Activated gamma-delta T cell treated with Interleukin-2 at 50 U/mL for 16 hours (primary cell): ENCODE data around the gene FOXO6.
"Not testable (repeated sequence)": the region's sequence is repeated elsewhere in the genome, so short reads cannot be mapped to it uniquely, and the experiment has no call there.

Experiments
- DNase-seq: peaks from one replicate; pipeline ENCODE4 v3.0.0-alpha.2; 2020

The FOXO6 gene

DNA sequence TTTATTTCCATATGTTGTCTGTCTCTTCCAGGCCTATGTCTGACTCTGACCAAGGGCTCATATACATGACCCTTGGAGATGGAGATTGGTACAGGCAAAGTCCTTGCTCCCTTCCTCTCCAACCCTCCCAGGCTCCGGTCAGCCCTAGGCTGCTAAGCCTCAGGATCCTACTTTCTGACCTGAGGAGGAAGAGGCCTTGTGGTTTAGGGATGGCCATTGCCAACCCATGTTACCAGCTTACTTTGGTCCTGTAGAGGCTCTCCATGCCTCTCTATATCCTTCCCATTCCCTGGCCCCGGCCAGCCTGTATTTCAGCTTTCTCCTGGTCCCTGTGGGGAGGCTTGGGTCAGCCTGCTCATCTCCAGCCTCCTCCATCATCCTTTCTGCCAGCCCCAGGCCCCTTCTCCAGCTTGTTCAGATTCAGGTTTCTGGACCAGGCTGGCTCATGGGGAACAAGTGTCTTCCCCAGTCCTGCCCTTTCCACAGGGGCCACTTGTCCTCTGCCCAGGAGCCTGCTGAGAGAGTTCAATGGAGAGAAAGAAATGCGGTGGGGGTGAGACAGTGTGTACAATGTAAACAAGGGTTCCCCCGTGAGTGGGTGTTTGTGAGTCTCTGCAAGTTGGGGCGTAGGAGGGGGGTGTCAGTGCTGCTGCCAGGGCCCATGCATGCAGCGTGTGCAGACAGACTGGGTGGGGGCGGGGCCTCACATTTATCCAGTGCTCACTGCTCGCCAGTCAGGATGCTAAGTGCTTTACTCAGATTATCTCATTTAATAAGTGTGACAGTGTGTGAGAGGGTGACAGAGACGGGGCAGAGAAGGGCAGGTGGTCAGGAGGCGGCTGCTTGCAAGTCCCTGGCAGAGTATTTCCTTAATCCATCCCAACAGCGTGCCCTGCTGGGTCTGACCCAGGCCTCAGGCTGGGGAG, 31.3 kb upstream of the FOXO6 start:
- no peak for DNase-seq

DNA sequence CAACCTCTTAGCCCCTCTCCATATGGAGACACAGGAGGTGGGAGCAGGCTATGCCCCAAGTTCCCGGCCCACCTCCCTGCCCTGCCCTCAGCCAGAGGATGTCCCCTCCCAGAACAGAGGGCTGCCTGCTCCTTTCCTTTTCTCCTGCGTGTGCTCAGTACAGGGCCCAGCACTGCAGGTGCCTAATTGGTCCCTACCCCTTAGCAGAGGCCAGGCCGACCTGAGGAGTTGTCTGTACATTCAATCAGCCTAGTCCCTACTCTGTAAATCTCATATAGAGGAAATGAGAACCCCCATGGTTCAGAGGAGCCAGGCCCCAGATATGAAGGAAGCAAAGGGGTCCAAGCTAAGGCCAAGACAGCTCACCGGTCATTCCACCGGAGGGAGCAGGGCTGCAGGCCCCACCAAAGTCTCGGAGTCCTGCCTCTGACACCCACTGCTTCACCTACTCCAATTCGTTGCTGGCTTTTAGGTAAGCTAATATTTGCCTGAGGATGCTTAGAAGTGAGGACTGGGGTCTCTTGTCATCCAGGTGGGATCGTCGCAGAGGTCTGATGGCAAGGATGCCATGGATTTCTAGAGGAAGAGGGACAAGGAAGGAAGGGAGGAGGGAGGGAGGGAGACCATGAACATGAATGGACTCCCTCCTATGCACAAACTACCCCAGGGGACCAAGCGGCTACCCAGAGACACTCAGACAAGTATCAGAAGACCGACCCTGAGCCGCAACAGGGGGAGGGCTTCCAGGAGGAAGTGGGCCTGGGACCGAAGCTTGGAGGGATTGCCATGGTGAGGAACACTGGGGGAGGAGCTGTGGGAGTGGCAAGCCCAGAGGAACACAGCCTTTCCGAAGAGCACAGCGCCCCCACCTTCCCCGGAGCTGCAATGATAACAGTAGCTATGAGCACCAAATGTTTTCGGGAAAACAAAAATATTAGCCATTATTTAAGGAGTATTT, 30.4 kb upstream of the FOXO6 start:
- DNase-seq = no peak

DNA sequence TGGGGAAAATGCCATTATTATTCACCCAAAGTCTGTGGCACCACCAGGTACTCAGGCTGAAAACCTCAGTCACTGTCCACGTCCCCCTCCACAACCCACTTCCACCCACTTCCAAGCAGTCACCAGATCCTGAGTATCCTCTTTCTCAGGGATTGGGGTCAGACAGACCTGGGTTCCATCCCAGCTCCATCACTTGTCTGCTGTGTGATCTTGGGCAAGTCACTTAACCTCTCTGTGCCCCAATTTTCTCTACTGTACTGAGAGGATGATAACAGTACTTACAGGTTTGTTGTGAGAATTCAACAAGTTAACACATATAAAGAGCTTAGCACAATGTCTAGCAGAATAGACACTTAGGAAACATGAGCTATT, 29.7 kb upstream of the FOXO6 start:
- DNase-seq = no peak

DNA sequence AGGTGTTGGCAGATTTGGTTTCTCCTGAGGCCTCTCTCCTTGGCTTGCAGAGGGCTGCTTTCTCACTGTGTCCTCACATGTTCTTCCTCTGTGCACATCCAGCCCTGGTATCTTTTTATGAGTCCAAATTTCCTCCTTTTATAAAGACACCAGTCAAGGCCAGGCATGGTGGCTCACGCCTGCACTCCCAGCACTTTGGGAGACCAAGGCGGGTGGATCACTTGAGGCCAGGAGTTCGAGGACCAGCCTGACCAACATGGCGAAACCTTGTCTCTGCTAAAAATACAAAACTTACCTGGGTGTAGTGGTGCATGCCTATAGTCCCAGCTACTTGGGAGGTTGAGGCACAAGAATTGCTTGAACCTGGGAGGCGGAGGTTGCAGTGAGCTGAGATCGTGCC, 29.1 kb upstream of the FOXO6 start:
- DNase-seq = not testable (repeated sequence)

DNA sequence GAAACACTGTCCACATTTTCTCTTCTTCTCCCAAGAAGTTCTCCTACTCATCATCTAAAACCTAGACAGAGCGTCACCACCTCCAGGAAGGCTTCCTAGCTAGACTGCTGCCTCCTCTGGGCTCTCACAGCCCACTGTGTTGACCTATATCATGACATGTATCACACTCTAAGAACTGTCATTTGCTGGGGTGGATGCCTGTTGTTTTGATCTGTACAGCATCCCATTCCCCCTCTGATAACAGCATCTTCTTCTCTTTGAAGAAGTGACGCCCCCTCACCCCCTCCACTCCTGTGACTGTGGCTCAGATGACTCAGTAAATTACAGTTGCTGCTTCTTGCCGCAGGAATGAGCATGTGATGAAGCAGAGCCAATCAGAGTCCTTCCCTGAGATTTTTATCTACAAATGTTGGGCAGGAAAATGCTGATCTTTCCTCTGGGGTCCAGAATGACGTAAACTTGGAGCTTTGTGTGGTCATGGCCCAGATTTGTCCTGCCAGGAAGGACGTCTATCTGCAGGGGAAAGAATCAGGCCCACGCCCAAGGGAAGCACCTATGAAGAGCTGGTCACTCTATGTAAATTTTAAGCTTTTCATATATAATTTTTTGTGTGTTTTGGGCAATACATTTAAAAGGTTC, 28.0 kb upstream of the FOXO6 start:
- DNase-seq = no peak

DNA sequence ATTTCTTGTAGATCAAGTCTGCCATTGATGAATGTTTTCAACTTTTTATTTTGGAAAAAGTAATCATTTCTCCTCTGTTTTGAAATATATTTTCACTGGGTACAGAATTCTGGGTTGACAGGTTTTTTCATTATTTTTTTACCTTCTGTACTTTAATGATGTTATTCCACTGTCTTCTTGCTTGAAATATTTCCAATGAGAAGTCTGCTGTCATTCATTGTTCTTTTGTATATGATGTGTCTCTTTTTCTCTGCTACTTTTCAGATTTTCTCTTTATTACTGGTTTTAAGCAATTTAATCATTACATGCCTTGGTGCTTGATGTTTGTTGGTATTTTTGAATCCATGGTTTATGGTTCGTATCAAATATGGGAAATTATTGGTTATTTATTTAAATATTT, 22.4 kb upstream of the FOXO6 start:
- DNase-seq = no peak

DNA sequence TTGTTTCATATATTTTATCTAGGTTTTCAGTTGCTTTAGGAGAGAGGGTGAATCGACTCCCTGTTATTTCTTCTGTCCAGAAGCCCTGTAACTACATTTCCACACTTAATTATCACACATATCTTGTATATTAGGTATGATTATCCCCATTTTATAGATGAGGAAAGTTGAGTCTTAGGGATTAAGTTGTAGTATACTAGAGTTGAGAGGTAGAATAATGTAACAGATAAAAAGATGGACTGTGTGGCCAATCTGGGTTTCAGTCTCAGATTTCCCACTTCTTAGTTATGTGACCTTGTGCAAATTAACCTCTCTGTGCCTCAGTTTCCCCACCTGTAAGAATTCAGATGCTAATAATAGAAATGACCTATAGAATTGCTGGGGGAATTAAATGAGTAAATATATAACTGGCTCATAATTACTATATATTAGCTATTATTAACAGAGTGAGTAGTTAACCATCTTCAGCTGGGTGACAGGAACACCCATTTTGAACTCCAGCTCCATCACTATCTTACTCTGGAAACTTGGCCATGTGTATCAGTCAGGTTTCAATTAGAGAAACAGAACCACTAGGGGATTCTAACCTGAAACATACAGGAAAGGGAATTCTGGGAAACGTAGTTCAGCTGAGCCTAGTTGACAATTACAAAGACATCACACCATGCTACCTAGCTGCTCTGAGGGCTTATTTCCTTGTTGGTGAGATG, 20.4 kb upstream of the FOXO6 start:
- DNase-seq = no peak

DNA sequence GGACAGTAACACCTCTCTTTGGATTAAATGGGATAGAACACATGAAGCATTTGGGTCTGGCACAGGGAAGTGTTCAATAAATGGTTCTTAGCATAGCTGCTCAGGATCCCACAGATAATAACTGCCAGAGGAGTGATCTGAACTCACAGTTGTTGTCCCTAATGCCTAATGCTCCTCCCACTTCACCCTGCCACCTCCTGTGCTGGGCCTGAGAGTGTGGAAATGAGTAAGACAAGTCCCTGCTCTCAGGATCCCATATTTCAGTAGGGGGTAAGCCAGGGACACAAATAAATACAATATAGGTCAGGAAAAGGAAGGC, 19.9 kb upstream of the FOXO6 start:
- no peak for DNase-seq

DNA sequence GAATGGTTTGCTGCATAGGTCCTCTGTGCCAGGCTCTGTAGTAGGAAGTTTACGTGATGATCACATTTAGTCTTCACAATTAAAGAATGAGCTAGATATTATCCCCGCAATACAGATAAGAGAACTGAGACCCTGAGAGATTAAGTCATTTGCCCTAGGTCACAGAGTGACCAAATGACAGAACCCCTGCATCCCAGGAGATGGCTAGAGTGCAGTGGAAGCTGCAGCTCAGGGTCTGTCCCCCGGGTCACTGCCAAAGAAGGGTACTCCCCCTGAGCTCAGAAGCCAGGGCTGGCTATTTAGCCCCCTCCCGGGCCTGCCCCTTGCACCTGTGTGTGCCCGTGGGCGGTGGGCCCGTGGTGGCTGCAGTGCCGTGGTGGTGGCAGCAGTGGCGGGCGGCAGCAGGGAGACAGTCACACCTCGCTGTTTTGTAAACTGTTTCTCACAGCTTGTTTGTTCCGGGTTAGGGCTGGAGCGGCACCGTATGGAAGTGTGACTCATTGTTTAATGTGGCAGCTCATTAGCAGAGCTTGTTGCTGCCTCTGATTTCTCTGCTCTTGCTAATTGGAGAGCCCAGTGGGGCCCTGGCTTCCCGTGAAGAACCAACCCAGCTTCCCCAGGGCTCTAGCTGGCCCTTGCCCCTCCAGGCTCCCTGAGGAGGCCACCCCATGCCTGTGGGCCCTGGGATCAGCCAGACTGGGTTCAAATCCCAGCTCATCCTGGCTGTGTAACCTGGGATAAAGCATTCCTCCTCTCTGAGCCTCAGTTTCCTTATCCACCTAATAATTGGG, 19.3 kb upstream of the FOXO6 start:
- DNase-seq = no peak

DNA sequence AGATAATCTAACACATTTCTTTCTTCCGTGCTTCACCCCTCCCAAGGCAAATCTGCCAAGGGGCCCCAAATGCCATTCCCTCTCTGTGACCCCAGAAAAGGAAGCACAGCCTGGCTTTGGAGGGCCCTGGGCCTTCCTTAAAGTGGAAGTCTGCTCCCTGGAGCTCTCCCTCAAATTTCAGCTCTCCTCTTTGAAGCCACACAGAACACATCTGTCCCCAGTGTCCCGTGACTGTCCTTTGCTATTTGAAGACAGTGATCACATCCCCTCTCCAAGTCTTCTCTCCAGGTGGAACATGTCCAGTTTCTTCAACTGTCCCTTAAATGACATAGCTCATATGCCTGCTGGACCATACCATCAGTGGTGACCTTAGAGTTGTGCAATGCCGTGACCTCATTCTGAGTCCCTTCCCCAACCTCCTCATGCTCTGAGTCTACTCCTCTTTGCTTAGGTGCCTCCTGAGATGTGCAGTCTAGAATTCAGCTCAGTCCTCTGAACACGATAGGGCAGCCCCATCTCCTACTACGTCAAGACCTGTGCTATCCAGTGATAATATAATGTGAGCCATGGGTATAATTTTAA, 18.4 kb upstream of the FOXO6 start:
- DNase-seq = no peak

DNA sequence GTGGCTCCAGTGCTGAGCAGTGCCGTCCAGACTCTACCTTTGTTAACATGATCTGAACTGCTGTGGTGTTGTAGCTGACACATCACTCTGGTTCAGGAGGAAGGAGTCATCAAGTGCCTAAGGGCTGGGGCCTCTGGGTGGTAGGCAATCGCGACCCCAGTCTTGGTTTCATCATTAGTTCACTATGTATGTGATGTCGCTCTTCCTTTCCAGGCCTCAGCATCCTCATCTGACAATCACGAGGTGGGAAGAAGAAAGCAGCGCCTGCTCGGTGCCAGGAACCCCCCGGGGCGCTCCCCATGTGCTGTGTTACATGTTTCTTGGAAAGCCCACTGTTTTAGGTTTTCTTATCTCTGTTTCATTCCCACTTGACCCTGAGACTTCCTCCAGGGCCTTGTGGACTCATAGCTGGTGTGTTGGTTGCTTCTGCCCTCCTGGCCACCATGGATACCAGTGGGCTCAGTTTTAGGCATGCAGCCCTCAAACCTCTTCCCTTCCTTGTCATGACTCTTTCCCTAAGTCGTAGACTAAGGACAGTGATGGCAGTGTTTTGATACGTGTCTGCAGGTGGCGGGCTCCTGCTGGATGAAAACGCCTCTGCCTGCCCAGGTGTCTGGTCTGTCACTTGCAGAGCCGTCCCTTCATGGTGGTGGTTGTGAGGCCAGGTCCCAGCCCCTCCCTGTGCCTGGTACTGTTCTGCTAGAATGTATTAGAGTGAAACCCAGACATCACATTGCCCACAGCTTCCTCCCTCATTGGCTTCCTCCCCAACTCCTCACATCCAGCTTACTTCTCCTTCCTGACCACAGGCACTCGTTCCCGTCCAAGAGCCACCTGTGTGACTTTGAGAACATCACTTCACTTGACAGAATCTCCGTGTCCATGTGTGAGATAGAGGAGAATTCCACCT, 17.2 kb upstream of the FOXO6 start:
- no peak for DNase-seq

DNA sequence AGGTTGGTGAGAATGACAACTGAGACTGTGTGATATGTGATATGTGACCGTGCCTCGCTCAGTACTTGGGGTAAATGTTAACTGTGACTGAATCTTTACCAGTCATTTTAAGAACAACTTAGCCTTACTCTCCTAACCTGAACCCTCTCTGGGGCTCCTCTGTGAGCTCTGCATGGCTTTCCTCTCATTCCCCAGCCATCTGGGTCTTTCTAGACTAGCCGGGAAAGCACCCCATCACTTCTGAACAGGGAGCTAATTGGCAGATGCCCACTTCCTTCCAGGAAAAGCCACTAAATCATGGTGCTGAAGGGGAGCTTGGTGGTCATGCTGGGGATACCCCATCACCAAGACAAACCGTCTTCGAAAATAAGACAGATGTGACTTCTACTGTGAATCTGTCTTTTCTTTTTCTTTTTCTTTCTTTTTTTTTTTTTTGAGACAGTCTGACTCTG, 16.5 kb upstream of the FOXO6 start:
- DNase-seq = no peak

DNA sequence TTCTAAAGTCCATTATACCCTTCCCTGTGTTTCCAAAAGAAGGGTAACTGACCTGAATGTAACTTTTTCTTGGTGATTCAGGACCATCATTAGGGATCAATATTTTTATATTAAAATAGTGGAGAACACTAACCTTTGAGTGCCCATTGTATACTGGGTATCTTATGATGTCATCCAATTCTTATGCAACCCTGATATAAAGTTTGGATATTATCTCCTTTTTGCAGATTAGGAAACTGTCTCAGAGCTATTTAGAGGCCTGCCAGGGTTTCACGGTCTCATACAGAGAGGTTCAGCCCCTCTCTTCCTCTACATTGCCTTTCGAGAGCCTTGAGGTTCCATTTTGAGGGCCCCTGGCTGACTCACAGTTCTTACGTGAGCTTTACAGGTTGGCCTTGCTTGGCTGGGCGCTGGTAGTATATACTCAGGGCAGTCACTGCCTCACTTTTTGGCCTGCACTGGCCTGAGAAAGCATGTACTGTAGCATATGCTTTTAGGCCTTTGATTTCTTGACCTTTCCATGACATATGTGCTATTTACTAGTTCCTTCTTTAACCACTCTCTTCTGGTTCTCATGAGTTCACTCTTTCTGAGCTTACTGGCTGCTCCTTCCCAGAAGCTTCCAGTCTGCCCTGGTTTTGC, 15.7 kb upstream of the FOXO6 start:
- DNase-seq = no peak

DNA sequence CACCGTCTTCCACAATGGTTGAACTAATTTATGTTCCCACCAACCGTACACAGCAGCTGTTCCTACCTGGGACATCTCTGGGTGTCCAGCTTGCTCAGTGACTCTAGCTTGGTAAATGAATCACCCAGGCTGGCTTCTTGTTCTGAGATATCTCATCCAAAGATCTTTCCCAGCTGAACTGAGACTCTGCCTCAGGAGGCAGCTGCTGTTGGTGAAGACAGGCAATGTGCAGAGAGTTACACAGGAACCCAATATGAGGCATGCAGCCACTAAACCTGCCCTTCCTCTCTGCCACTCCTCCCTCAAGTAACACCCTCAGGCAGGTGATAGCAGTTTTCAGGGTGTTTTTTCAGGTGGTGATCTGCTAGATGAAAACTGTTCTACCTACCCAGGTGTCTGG, 14.0 kb upstream of the FOXO6 start:
- DNase-seq = no peak

DNA sequence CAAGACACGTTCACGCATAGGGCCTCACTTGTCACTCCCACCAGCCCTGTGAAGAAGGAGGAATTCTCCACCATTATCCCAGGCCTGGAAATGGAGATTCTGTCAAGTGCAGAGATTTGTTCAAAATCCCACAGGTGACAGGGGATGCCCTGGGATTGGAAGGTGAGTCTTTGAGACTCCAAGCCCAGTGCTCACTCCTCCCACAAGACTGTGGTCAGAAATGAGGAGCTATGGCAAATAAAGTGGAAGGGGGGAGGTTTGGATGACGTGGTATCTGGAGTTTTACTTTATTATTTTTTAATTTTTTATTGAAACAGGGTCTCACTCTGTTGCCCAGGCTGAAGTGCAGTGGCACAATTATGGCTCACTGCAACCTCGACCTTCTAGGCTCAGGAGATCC, 12.8 kb upstream of the FOXO6 start:
- no peak for DNase-seq

DNA sequence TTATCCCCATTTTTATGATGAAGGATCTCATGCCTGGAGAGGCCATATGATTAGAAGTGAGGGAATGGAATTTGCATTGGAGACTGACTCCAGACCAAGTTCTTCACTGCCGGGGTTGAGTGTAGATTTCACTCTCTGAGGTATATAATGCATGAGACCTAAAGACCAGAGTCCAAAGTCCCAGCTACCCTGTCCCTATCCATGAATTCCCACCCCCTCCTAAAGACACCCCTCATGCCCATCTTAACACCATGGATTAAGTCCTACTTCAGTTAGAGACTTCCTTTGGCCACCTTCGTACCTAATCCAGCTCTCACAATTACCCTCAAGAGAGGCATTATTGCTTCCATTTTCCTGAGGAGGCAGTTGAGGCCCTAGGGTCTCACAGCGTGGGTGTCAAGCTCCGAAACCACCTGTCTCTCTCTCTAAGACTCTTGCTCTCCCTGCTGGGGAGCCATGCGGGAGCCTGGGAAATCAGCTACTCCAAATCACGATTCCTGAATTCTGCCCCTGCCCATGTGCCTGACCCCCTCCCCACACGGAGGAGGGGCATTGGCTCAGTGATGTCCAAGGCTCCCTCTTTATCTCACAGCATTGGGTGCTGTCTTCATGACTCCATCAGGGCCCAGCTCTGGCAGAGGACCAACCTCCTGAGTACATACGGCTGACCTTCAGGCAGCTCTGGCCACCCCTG, 11.7 kb upstream of the FOXO6 start:
- DNase-seq = no peak

DNA sequence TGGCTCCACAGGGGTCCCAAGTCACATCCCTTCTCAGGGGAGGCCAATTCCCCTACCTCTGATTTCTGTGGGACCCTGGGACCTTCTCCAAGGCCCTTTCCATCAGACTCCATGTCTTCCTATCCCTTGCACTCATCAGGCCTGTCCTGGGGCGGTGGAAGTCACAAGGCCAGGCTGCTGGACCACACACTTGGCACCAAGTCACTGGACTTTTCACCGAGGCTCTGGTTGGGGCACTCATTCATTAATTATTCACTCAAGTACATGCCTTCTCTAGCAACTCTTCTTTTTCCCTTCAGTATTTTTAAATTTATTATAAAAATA, 11.2 kb upstream of the FOXO6 start:
- no peak for DNase-seq

DNA sequence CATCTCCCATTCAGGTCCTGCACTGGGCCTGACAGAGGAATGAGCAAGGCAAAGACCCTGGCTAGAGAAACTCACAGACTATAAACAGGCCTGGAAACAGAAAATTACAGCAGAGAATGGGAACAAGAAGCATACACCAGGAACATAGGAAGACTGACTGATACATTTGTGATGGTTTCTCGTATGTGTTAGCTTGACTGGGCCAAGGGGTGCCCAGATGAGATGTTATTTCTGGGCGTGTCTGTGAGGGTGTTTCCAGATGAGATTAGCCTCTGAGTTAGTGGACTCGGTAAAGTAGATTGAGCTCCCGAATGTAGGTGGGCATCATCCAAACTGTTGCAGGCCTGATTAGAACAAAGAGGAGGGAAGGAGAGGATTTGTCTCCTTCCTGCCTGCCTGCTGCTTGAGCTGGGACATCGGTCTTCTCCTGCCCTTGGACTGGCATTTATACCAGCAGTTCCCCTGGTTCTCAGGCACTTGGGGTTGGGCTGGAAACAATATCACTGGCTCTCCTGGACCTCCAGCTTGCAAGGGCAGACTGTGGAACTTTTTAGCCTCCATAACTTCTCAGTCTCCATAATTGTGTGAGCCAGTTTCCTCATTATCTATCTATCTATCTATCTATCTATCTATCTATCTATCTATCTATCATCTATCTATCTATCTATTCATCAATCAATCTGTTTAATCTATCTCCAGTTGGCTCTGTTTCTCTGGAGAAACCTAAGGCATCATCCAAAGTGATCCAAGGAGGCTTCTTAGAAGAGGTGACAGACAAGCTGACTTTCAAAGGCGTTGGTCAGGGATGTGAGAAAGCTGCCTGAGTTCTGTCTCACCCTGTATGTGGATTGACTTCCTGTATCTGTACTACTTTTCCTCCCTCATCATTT, 9.7 kb upstream of the FOXO6 start:
- no peak for DNase-seq
